Lower leg skin (tissue), 4 donors: ENCODE data around the gene HMCN2. TPM values are rescaled to one million over a fixed set of nuclear protein-coding genes. Genes with fewer than 3 reads are reported as not detected.

Source experiments
- DNase-seq, 2 donors: peaks; one replicate each; pipeline ENCODE4 v3.0.0-alpha.2; 2019; ENCODE audit warnings: low spot score in 2 of 2
- H3K4me3 ChIP-seq: fragments of 200-600 bp; sonication (generic); 2 replicates; pipeline ENCODE4 v1.5.1; 2017; ENCODE audit warnings: mild to moderate bottlenecking, low read depth; ENCODE audit not compliant: poor library complexity, severe bottlenecking
- POLR2A ChIP-seq, 2 donors: fragments of 450-650 bp; IDR thresholded peaks; one replicate each; pipeline ENCODE4 v1.6.1; 2016 to 2017; ENCODE audit warnings: antibody characterized with exemption in 2 of 2, mild to moderate bottlenecking in 1 of 2, moderate library complexity in 1 of 2
- WGBS, 2 donors: methylation state at CpG; one replicate each; pipeline ENCODE4 v1.1.5; 2018; 5-methylcytosine and 5-hydroxymethylcytosine counted together
- intact Hi-C: fragments of 100-400 bp; cut with DNase I; formaldehyde crosslinking; loops from one replicate; pipeline ENCODE4 v1.15.0; 2023; ENCODE audit warnings: low total_unique reads
- total RNA-seq, 4 donors: library from RNA; depleted of rRNA; stranded (reverse); fragments of >200 nt; gene quantifications; one replicate each; pipeline ENCODE4 v1.1.0, GENCODE V29; 2016
- TF ChIP-seq, protein P1 (sequence below), 3 donors: fragments of 450-650 bp; IDR thresholded peaks; one replicate each; pipeline ENCODE4 v1.5.1; 2016; ENCODE audit warnings: antibody characterized with exemption in 3 of 3, mild to moderate bottlenecking in 3 of 3, moderate library complexity in 2 of 3

Gene HMCN2
- total RNA-seq, 4 donors from 2014 or later = 1.9 to 4.3 (median 3.0) TPM

GRCh38 chr9:130426467-130426773 is 160.9 kb downstream of the HMCN2 start:
- no peak for DNase-seq
- TF ChIP-seq, protein P1, sequence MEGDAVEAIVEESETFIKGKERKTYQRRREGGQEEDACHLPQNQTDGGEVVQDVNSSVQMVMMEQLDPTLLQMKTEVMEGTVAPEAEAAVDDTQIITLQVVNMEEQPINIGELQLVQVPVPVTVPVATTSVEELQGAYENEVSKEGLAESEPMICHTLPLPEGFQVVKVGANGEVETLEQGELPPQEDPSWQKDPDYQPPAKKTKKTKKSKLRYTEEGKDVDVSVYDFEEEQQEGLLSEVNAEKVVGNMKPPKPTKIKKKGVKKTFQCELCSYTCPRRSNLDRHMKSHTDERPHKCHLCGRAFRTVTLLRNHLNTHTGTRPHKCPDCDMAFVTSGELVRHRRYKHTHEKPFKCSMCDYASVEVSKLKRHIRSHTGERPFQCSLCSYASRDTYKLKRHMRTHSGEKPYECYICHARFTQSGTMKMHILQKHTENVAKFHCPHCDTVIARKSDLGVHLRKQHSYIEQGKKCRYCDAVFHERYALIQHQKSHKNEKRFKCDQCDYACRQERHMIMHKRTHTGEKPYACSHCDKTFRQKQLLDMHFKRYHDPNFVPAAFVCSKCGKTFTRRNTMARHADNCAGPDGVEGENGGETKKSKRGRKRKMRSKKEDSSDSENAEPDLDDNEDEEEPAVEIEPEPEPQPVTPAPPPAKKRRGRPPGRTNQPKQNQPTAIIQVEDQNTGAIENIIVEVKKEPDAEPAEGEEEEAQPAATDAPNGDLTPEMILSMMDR (IDR thresholded peaks at IDR 0.05) = no peak
- no peak for TF ChIP-seq POLR2A (IDR thresholded peaks at IDR 0.05)
- WGBS, 2 donors = 62 to 70% methylated on average over 8 of the region's 8 CpGs
- intact Hi-C loops = no loop called here
- no peak overlapping the region for H3K4me3 ChIP-seq

- H3K4me3 ChIP-seq = no peak overlapping the region
- intact Hi-C loops = no loop called here
- DNase-seq = no peak
- TF ChIP-seq POLR2A (IDR thresholded peaks at IDR 0.05) = no peak
- TF ChIP-seq, protein P1 (IDR thresholded peaks at IDR 0.05) = no peak
- WGBS, 2 donors = 37 to 41% methylated on average over 10 of the region's 10 CpGs
Observed at GRCh38 chr9:130426883-130427282, 161.3 kb downstream of the HMCN2 start.

- intact Hi-C loops = no loop called here
- H3K4me3 ChIP-seq = no peak overlapping the region
- WGBS, 2 donors = 73% methylated on average over 2 to 12 of the region's 12 CpGs
- TF ChIP-seq POLR2A (IDR thresholded peaks at IDR 0.05) = no peak
- TF ChIP-seq, protein P1 (IDR thresholded peaks at IDR 0.05) = no peak
- DNase-seq = no peak
Observed at GRCh38 chr9:130427326-130427725, 161.8 kb downstream of the HMCN2 start.

GRCh38 chr9:130428086-130428665 is 162.6 kb downstream of the HMCN2 start:
- WGBS, 2 donors = 86 to 90% methylated on average over 11 to 20 of the region's 20 CpGs
- no peak for TF ChIP-seq POLR2A (IDR thresholded peaks at IDR 0.05)
- intact Hi-C loops = no loop called here
- H3K4me3 ChIP-seq = no peak overlapping the region
- no peak for DNase-seq

- no peak for DNase-seq
- TF ChIP-seq, protein P1 (IDR thresholded peaks at IDR 0.05) = no peak
- TF ChIP-seq POLR2A (IDR thresholded peaks at IDR 0.05) = no peak
- intact Hi-C loops = no loop called here
- no peak overlapping the region for H3K4me3 ChIP-seq
- WGBS, 2 donors = 73 to 86% methylated on average over 9 to 10 of the region's 13 CpGs
Observed at GRCh38 chr9:130429381-130429780, 163.8 kb downstream of the HMCN2 start.

DNA sequence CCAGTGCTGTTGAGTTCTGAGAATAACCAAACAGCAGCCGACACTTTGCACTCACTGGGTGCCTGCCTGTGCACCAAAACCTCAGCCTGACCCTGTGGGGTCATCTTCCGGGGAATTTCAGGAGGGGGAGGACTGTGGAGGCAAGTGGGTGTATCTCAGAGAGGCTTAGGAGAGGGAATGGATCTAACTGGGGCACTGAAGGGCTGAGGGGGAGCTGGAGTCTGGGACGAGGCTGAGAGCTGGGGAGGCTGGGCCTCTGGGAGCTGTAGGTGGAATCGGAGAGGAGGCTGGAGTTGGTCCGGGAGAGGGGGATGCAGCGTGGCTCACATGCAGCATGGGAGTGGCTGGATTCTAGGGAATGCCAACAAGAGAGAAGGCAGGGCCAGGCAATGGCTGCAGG is 164.3 kb downstream of the HMCN2 start:
- WGBS, 2 donors = 66 to 76% methylated on average over 6 of the region's 6 CpGs
- H3K4me3 ChIP-seq = no peak overlapping the region
- TF ChIP-seq, protein P1 (IDR thresholded peaks at IDR 0.05) = no peak
- no peak for TF ChIP-seq POLR2A (IDR thresholded peaks at IDR 0.05)
- no peak for DNase-seq
- intact Hi-C loops = no loop called here
